Panc1 (cell line): ENCODE data around the gene HS6ST3.

Experiments used
- CTCF ChIP-seq: fragments of 450-650 bp; IDR thresholded peaks from 2 replicates; pipeline ENCODE4 v1.5.1; 2017; ENCODE audit warnings: mild to moderate bottlenecking
- POLR2AphosphoS5 ChIP-seq: IDR thresholded peaks from 2 replicates; pipeline ENCODE4 v1.6.1; 2012; ENCODE audit warnings: mild to moderate bottlenecking, low read depth, low read length, moderate library complexity
- REST ChIP-seq, 2 experiments: IDR thresholded peaks; 2 replicates each; pipeline ENCODE4 v1.6.1; 2011 to 2012; ENCODE audit warnings: low read depth in 2 of 2, control low read depth in 1 of 2, low read length in 1 of 2, mild to moderate bottlenecking in 1 of 2, moderate library complexity in 1 of 2; ENCODE audit not compliant: insufficient read depth in 1 of 2
- SIN3A ChIP-seq: IDR thresholded peaks from 2 replicates; pipeline ENCODE4 v1.6.1; 2012; ENCODE audit warnings: low read depth, mild to moderate bottlenecking, low read length, moderate library complexity, borderline replicate concordance; ENCODE audit not compliant: insufficient read depth
- TCF7L2 ChIP-seq: IDR thresholded peaks from 2 replicates; pipeline ENCODE4 v1.6.1; 2011; ENCODE audit warnings: mild to moderate bottlenecking, low read depth, low read length, inconsistent platforms

GRCh38 chr13:96816874-96817273 lies 727.0 kb downstream of the HS6ST3 start:
- TF ChIP-seq CTCF (no peak; the same call in 1 of the 2 replicates), POLR2AphosphoS5 (no peak), SIN3A (no peak), TCF7L2 (no peak), REST (IDR thresholded peaks at IDR 0.05; ENCODE audit: insufficient read depth in 1 of 2, low read depth in 2 of 2, low read length in 1 of 2) (no peak)
